Prostate gland (tissue), 2 donors: ENCODE data around the gene POU3F1.

Experiments used
- CTCF ChIP-seq, 4 experiments: fragments of 200-600 bp in 2 of 4; fragments of 450-650 bp in 2 of 4; sonication (generic) in 2 of 4; IDR thresholded peaks; 1 replicate in 3 of 4; 2 replicates in 1 of 4; pipeline ENCODE4 v1.5.1; 2016 to 2019; ENCODE audit warnings: antibody characterized with exemption in 4 of 4, mild to moderate bottlenecking in 2 of 4, moderate library complexity in 2 of 4
- POLR2A ChIP-seq: fragments of 450-650 bp; IDR thresholded peaks from one replicate; pipeline ENCODE4 v1.6.1; 2016; ENCODE audit warnings: antibody characterized with exemption, mild to moderate bottlenecking
- POLR2AphosphoS5 ChIP-seq: sonication (generic); formaldehyde crosslinking; IDR thresholded peaks from one replicate; pipeline ENCODE4 v1.6.1; 2017; ENCODE audit warnings: antibody characterized with exemption

- TF ChIP-seq CTCF (IDR thresholded peaks at IDR 0.05) (no peak), POLR2A (no peak), POLR2AphosphoS5 (no peak)
Observed at GRCh38 chr1:38000529-38001455, 45.8 kb downstream of the POU3F1 start.
